GM19452 (cell line): Measurements from ENCODE around the gene HELZ2.

ENCODE experiments used
- ATAC-seq: cut with Tn5 transposase; IDR thresholded peaks from one replicate; pipeline ENCODE4 v1.9.1; 2021; ENCODE audit not compliant: unreplicated experiment

The HELZ2 gene

GRCh38 chr20:63539441-63540370 is 34.3 kb downstream of the HELZ2 start:
- no peak for ATAC-seq

GRCh38 chr20:63539092-63539430 is 35.0 kb downstream of the HELZ2 start:
- no peak for ATAC-seq

GRCh38 chr20:63538204-63539091 is 35.6 kb downstream of the HELZ2 start:
- ATAC-seq: no peak

GRCh38 chr20:63537525-63538203 is 36.4 kb downstream of the HELZ2 start:
- ATAC-seq: peak; percentile 84

GRCh38 chr20:63536997-63537524 is 37.0 kb downstream of the HELZ2 start, which contains the start of gene PTK6:
PTK6 (minus strand) TSS chr20:63537376; CDS start chr20:63537314, 62 bp downstream.
- peak; percentile 7 for ATAC-seq

GRCh38 chr20:63536241-63536977 is 37.6 kb downstream of the HELZ2 start:
- no peak for ATAC-seq

- no peak for ATAC-seq
Measured at GRCh38 chr20:63534831-63535651, 39.0 kb downstream of the HELZ2 start.

GRCh38 chr20:63534427-63534830 is 39.6 kb downstream of the HELZ2 start:
- ATAC-seq: no peak

GRCh38 chr20:63533871-63534393 is 40.1 kb downstream of the HELZ2 start:
- no peak for ATAC-seq

- no peak for ATAC-seq
Measured at GRCh38 chr20:63533388-63533787, 40.7 kb downstream of the HELZ2 start.

GRCh38 chr20:63532449-63532971 is 41.5 kb downstream of the HELZ2 start:
- no peak for ATAC-seq

GRCh38 chr20:63531686-63532448 is 42.2 kb downstream of the HELZ2 start:
- ATAC-seq: no peak

- no peak for ATAC-seq
Measured at GRCh38 chr20:63530788-63531160, 43.3 kb downstream of the HELZ2 start.

- ATAC-seq: no peak
Measured at GRCh38 chr20:63529861-63530787, 43.9 kb downstream of the HELZ2 start.

- ATAC-seq: no peak
Measured at GRCh38 chr20:63529180-63529860, 44.7 kb downstream of the HELZ2 start.

- ATAC-seq: no peak
Measured at GRCh38 chr20:63527184-63527583, 46.9 kb downstream of the HELZ2 start.

- ATAC-seq: no peak
Measured at GRCh38 chr20:63525971-63526370, 48.1 kb downstream of the HELZ2 start.
